GM18499 (cell line): ENCODE data around the gene GARNL3.

ENCODE experiments used
- ATAC-seq: cut with Tn5 transposase; IDR thresholded peaks from one replicate; pipeline ENCODE4 v1.9.1; 2021; ENCODE audit warnings: moderate number of reproducible peaks; ENCODE audit not compliant: insufficient read depth, unreplicated experiment

GARNL3 gene

DNA sequence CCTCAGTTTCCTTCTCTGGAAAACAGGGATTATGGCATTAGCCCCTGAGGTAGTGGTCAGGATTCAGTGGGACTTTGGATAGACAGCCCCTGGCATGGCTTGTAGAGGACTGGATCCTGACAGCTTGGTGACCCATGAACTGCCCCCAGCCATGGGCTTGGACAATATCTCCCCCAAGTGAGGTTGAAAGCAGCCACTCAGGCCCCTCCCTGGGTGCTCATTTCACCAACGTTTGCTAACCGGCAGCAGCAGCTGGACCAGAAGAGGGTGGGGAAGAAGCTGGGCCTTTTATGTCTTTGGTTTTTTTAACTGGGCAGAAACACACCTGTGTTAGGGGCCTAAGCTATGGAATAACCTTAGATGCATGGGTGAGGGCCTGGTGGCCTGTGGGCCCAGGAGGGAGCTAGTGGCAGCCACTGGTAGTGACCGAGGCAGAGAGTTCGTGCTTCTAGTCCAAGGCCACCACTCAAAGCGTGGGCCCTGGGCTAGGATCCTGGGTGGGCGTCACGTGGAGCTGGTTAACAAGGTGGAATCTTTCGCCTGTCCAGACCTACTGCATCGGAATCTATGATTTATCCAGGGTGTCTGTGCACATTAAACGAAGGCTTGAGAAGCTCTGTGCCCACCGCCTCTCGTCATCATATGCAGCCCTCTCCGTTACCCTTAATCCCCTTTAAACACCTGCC, 134.3 kb downstream of the GARNL3 start:
- ATAC-seq, result no peak

- ATAC-seq, result no peak
These were observed 135.2 kb downstream of the GARNL3 start for GRCh38 chr9:127399736-127400269.

DNA sequence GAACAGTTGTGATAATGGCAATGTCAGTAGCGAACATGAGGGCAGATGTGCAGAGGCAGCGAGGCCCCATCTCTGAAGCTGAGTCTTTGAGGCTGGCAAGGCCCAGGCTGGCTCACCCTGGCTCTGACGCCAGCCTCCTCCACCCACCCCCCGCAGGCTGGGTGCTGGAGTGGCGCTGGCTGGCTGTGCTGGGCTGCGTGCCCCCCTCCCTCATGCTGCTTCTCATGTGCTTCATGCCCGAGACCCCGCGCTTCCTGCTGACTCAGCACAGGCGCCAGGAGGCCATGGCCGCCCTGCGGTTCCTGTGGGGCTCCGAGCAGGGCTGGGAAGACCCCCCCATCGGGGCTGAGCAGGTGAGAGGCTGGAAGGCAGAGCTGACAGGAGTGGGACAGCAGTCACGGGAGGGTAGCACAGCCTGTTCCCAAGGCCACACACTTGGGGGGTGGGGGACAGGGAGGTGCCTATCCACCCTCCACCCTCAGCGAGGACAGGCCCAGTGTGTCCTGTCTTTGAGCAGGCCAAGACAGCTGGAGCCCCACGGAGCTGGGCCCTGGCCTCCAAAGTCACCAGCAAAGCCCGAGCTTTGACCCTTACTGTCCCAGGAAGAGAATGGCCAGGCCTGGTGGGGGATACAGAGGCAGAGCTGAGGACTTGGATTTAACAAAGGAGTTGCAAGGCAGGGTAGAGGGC, 138.0 kb downstream of the GARNL3 start:
- ATAC-seq, result no peak

DNA sequence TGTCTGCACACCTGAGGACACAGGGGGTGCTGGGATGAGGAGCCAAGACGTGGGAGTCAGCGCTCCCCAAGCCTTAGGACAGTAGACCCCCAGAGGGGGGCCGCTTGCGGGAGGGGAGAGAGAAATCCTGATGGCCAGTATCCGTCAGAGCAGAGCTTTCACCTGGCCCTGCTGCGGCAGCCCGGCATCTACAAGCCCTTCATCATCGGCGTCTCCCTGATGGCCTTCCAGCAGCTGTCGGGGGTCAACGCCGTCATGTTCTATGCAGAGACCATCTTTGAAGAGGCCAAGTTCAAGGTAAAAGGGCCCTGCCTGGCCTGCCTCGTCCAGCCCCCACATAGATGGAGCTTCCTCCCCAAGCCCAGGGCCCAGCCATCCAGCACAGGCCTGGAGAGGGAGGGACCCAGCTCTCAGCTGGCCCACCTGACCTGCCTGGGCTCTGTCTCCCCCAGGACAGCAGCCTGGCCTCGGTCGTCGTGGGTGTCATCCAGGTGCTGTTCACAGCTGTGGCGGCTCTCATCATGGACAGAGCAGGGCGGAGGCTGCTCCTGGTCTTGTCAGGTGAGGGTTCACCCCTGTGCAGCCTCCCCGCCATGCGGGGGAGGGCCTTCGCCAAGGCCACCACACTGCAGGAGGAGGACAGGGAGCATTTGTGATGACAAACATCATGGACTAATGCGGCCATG, 139.1 kb downstream of the GARNL3 start:
- no peak for ATAC-seq

DNA sequence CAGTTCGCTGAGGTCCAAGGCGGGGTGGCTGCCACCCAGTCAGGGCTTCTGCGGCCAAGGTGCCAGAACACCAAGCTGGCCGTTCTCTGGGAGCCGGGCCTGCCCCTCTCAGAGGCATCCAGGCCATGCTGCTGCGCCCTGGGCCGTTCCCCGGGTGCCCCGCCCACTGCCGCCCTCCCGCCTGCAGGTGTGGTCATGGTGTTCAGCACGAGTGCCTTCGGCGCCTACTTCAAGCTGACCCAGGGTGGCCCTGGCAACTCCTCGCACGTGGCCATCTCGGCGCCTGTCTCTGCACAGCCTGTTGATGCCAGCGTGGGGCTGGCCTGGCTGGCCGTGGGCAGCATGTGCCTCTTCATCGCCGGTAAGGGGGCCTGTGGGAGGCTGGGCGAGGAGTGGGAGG, 140.1 kb downstream of the GARNL3 start:
- ATAC-seq, result no peak

- no peak for ATAC-seq
These were observed 141.0 kb downstream of the GARNL3 start for GRCh38 chr9:127405344-127406125.

GRCh38 chr9:127406799-127407491, 142.4 kb downstream of the GARNL3 start:
- ATAC-seq, result no peak

GRCh38 chr9:127407492-127407843, 142.9 kb downstream of the GARNL3 start:
- ATAC-seq, result no peak

GRCh38 chr9:127411122-127411521, 146.5 kb downstream of the GARNL3 start:
- no peak for ATAC-seq

GRCh38 chr9:127415141-127415540, 150.6 kb downstream of the GARNL3 start:
- ATAC-seq, result no peak

DNA sequence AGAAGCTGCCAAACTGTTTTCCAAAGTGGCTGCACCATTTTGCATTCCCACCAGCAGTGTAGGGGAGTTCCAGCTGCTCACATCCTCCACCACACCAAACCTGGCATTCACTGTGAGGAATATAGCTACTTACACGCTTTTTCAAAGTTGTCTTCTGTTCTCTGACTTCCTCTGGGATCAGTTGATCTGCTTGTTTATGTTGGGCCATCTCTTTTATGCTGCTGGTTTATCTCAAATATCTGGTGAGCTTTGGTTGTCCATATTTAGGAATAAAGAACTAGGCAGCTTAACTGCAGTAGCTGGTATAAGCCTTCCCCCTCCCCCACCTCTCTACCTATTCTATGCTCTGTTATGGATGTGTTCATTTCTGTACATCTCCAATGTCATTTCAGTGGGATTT, 151.1 kb downstream of the GARNL3 start:
- no peak for ATAC-seq

DNA sequence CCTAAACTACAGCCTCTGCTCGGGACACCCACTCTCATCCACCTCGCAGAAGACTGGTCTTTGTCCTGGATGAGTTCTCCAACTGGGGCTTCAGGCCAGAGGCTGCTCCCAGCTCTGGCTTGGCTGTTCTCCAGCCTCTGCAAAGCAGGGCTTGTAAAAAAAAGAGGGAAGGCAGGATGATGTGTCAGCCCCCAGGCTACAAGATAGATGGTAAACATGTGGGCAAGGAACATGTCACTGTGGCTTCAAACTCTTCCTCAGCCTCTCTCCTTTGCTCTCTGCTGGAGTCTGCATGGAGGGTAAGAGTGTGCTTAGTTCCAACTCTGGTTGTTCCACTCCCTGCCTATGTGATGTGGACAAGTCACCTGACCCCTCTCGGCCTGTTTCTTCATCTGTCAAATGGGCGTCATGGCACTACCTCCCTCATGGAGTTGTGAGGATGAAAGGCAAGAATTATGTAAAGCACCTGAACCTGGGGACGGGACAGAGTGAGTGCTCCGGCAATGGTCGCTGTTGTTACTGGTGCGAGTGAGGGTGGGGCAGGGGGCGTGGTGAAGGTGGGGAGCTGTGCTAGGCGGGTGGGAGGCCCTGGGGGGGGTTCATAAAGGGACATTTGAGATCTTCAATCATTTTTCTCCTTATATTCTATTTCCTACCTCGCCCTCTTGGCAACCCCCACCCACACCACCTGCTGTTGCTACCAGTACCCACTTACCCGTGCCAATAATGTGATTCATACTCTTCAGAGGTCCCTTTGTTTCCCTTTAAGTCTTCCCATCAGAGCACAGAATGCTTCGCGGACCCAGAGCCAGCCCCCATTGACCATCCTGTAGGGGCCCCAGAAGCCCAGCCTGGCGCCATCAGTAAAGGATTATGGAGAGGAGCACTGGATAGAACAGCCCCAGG, 152.8 kb downstream of the GARNL3 start:
- no peak for ATAC-seq

GRCh38 chr9:127418037-127418471, 153.5 kb downstream of the GARNL3 start:
- no peak for ATAC-seq

DNA sequence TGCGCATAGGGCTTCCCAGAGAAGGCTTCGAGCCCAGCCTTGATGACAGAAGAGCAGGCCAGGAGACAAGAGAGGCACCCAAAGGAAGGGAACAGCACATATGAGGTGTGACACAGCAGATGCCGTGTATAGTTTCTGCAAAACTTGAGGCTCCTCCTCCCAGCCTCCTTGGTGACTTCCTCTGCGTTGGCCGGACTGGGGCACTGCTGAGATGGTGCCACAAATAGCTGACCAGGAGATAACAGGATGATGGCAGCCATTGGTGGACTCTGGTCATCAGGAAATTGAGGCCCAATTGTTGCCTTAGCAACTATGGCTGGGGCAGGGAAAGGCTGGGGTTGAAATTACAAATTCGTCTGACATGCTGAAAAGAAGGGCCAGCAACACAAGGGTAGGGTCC, 154.8 kb downstream of the GARNL3 start:
- ATAC-seq, result no peak

DNA sequence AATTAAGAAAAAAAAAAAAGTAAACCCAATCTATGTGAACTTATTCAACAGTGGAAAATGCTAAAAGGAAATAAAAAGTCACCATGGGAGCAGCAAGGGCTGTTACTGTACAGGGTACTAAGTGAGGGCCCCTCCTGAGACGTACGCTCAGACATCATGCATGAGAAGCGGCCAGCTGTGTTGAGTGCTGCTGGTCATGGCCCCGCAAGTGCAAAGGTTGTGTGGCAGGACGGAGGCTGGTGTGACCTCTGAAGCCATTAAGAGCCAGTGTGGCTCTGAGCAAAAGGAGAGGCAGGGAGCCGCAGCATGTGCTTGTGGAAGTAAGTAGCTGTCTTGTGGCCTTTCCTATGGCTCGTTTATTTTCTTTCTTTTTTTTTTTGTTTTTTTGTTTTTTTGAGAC, 156.5 kb downstream of the GARNL3 start:
- ATAC-seq, result no peak

GRCh38 chr9:127422133-127422782, 157.7 kb downstream of the GARNL3 start:
- no peak for ATAC-seq

- ATAC-seq, result no peak
These were observed 158.2 kb downstream of the GARNL3 start for GRCh38 chr9:127422787-127423186.

- ATAC-seq, result no peak
These were observed 158.9 kb downstream of the GARNL3 start for GRCh38 chr9:127423476-127423933.
